Measurements from ENCODE around the gene OR4N2. TPM values are rescaled to one million over a fixed set of nuclear protein-coding genes. Genes with fewer than 3 reads are reported as not detected.
"Not testable (repeated sequence)": the region's sequence is repeated elsewhere in the genome, so short reads cannot be mapped to it uniquely, and the experiment has no call there.

The OR4N2 gene
- total RNA-seq, 2 experiments from 2014 or later = not detected

DNA sequence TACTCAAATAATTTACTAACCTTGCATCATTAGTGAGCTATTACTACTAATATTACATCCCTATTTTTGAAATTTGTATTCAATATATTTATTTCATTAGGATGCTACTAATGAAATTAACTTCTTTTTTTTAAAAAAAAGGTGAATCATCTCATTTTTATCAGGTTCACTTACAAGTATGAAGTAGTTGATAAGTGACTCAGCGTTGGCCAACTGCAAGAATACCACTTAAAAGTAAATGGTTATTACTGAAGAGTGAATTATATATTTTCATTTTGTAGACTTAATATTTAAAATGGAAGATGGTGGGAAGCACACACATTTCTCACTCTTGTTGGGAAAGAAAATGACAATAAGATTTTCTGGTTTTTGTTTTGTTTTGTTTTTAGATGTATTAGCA is 19.6 kb downstream of the OR4N2 start:
- no peaks in the 10 kb centered on the region for H3K36me3 ChIP-seq (ENCODE audit: insufficient read depth, low read length)
- no peak overlapping the region for H3K4me3 ChIP-seq (ENCODE audit: low read depth, low read length, poor library complexity, severe bottlenecking)
- no peaks in the 10 kb centered on the region for H4K20me1 ChIP-seq (ENCODE audit: insufficient read depth, low read length)
- TF ChIP-seq, protein P1, sequence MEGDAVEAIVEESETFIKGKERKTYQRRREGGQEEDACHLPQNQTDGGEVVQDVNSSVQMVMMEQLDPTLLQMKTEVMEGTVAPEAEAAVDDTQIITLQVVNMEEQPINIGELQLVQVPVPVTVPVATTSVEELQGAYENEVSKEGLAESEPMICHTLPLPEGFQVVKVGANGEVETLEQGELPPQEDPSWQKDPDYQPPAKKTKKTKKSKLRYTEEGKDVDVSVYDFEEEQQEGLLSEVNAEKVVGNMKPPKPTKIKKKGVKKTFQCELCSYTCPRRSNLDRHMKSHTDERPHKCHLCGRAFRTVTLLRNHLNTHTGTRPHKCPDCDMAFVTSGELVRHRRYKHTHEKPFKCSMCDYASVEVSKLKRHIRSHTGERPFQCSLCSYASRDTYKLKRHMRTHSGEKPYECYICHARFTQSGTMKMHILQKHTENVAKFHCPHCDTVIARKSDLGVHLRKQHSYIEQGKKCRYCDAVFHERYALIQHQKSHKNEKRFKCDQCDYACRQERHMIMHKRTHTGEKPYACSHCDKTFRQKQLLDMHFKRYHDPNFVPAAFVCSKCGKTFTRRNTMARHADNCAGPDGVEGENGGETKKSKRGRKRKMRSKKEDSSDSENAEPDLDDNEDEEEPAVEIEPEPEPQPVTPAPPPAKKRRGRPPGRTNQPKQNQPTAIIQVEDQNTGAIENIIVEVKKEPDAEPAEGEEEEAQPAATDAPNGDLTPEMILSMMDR (conservative IDR thresholded peaks at IDR 0.05; ENCODE audit: low read length) = no peak
- TF ChIP-seq EZH2phosphoT487 (IDR thresholded peaks at IDR 0.05; ENCODE audit: borderline replicate concordance, low read depth, low read length) = no peak
- H3K9me2 ChIP-seq (ENCODE audit: insufficient read depth, low read length) = no peaks in the 10 kb centered on the region
- intact Hi-C loops (cut with micrococcal nuclease; ENCODE audit: unreplicated experiment) = no loop called here
- ChIA-PET POLR2A (no interaction called here), CTCF (ENCODE audit: unreplicated experiment) (no interaction called here)
- no peaks in the 10 kb centered on the region for H3K9me3 ChIP-seq (ENCODE audit: low read length)
- no peak overlapping the region for H3K27ac ChIP-seq (ENCODE audit: low read depth, low read length, poor library complexity, severe bottlenecking)
- H2AFZ ChIP-seq (ENCODE audit: low read length) = no peak overlapping the region
- no TSS peak for BruUV-seq (replicated peaks)
- H3K4me1 ChIP-seq (ENCODE audit: insufficient read depth, low read length, poor library complexity, severe bottlenecking) = no peaks in the 10 kb centered on the region
- H3K79me2 ChIP-seq (ENCODE audit: insufficient read depth, low read depth, low read length) = no peaks in the 10 kb centered on the region
- no peak overlapping the region for H3K4me2 ChIP-seq (ENCODE audit: low read length)
- no peak for DNase-seq (ENCODE audit: low spot score)

DNA sequence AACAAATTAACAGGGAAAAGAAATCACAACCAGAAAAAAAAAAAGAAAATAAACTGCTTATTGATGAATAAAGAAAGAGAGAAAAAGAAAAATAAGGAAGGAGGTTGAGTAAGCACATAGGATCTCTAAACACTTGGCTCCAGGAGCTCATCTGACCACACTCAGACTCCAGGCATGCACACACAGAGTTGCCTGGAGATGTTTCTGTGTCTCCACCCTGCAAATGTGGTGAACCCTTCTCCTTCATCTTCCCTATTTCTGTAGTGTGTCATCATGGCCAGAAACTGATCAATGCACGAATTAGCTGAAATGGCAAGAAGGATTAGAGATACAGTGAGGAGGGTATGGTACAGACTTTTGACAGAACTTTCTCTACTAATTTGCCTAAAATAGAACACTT is 20.2 kb downstream of the OR4N2 start:
- no peaks in the 10 kb centered on the region for H4K20me1 ChIP-seq (ENCODE audit: insufficient read depth, low read length)
- H3K27ac ChIP-seq (ENCODE audit: low read depth, low read length, poor library complexity, severe bottlenecking) = no peak overlapping the region
- intact Hi-C loops (cut with micrococcal nuclease; ENCODE audit: unreplicated experiment) = no loop called here
- BruUV-seq (replicated peaks) = no TSS peak
- TF ChIP-seq, protein P1 (conservative IDR thresholded peaks at IDR 0.05; ENCODE audit: low read length) = no peak
- TF ChIP-seq EZH2phosphoT487 (IDR thresholded peaks at IDR 0.05; ENCODE audit: borderline replicate concordance, low read depth, low read length) = no peak
- H3K4me1 ChIP-seq (ENCODE audit: insufficient read depth, low read length, poor library complexity, severe bottlenecking) = no peaks in the 10 kb centered on the region
- DNase-seq (ENCODE audit: low spot score) = no peak
- 0 out of 2 replicates have a peak, but pooled peaks cover 5% of the 10 kb centered on the region for H3K9me3 ChIP-seq (ENCODE audit: low read length)
- ChIA-PET POLR2A (interaction anchor here (0.7 kb wide), 1 partner anchor 78 kb away, joined by 3 read pairs; no protein-coding TSS in a partner anchor), CTCF (ENCODE audit: unreplicated experiment) (no interaction called here)
- no peaks in the 10 kb centered on the region for H3K36me3 ChIP-seq (ENCODE audit: insufficient read depth, low read length)
- no peak overlapping the region for H3K4me3 ChIP-seq (ENCODE audit: low read depth, low read length, poor library complexity, severe bottlenecking)
- no peak overlapping the region for H2AFZ ChIP-seq (ENCODE audit: low read length)
- no peaks in the 10 kb centered on the region for H3K79me2 ChIP-seq (ENCODE audit: insufficient read depth, low read depth, low read length)
- H3K4me2 ChIP-seq (ENCODE audit: low read length) = no peak overlapping the region
- no peaks in the 10 kb centered on the region for H3K9me2 ChIP-seq (ENCODE audit: insufficient read depth, low read length)

DNA sequence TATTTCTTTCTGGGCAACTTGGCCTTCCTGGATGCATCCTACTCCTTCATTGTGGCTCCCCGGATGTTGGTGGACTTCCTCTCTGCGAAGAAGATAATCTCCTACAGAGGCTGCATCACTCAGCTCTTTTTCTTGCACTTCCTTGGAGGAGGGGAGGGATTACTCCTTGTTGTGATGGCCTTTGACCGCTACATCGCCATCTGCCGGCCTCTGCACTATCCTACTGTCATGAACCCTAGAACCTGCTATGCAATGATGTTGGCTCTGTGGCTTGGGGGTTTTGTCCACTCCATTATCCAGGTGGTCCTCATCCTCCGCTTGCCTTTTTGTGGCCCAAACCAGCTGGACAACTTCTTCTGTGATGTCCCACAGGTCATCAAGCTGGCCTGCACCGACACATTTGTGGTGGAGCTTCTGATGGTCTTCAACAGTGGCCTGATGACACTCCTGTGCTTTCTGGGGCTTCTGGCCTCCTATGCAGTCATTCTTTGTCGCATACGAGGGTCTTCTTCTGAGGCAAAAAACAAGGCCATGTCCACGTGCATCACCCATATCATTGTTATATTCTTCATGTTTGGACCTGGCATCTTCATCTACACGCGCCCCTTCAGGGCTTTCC is 24.2 kb downstream of the OR4N2 start:
- BruUV-seq (replicated peaks); POLR2A ChIA-PET; H3K79me2 ChIP-seq (ENCODE audit: insufficient read depth, low read depth, low read length); intact Hi-C loops (cut with micrococcal nuclease; ENCODE audit: unreplicated experiment); DNase-seq (ENCODE audit: low spot score); H4K20me1 ChIP-seq (ENCODE audit: insufficient read depth, low read length); H3K9me2 ChIP-seq (ENCODE audit: insufficient read depth, low read length); H3K4me3 ChIP-seq (ENCODE audit: low read depth, low read length, poor library complexity, severe bottlenecking); H3K9me3 ChIP-seq (ENCODE audit: low read length); H2AFZ ChIP-seq (ENCODE audit: low read length); H3K27ac ChIP-seq (ENCODE audit: low read depth, low read length, poor library complexity, severe bottlenecking); CTCF ChIA-PET (ENCODE audit: unreplicated experiment); H3K36me3 ChIP-seq (ENCODE audit: insufficient read depth, low read length); H3K4me2 ChIP-seq (ENCODE audit: low read length); H3K4me1 ChIP-seq (ENCODE audit: insufficient read depth, low read length, poor library complexity, severe bottlenecking): not testable (repeated sequence)

Data from OCI-LY7 (cell line).